ENCODE results near the gene POLR3C.
A peak's percentile ranks its signal among the peaks of the same experiment; 100 is the strongest.
"Not testable (repeated sequence)": the region's sequence is repeated elsewhere in the genome, so short reads cannot be mapped to it uniquely, and the experiment has no call there.

Gene POLR3C

GRCh38 chr1:145823565-145824498 is at the start of gene POLR3C, which contains the start of gene RNF115:
TSS of gene POLR3C (plus strand) at chr1:145824200. CDS start at chr1:145825777, 1,577 bp downstream.
TSS of gene RNF115 (minus strand) at chr1:145824095. CDS start at chr1:145823873, 222 bp downstream.
- peak; percentile 88 for DNase-seq

GRCh38 chr1:145777357-145778145 is 46.4 kb upstream of the POLR3C start:
- DNase-seq: no peak

DNA sequence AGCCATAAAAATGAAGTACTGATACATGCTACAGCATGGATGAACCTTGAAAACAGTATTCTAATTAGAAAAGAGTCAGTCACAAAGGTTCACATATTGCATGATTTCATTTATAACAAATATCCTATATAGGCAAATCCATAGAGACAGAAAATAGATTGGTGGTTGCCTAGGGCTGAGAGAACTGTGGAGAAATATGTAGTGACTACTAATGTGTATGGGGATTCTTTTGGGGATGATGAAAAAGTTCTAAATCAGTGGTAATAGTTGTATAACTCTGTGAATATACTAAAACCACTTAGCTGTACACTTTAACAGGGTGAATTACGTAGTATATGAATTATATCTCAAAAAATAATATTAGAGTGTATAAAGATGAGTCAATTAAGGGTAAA is 45.9 kb upstream of the POLR3C start:
- no peak for DNase-seq

GRCh38 chr1:145782272-145783099 is 41.5 kb upstream of the POLR3C start:
- no peak for DNase-seq

GRCh38 chr1:145784409-145784808 is 39.6 kb upstream of the POLR3C start:
- no peak for DNase-seq

DNA sequence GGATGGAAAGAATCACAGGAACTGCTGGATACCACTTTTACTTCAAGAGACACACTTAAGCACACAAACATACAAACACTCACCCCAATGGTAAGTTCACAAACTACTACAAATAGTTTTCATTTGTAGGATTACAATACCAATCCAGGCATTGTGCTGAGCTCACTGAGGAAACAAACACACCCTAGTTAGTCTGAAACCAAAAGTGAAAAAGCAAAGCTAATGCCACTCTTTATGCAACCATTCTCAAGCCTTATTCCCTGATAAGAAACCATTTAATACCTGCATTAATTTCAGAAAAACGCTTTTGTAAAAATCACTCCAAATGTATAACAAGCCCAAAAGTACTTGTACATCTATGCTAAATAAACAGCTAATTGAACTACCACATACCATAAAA is 38.5 kb upstream of the POLR3C start:
- DNase-seq: no peak

GRCh38 chr1:145786271-145786670 is 37.7 kb upstream of the POLR3C start:
- DNase-seq: no peak

- DNase-seq: no peak
Measured at GRCh38 chr1:145788580-145788979, 35.4 kb upstream of the POLR3C start.

DNA sequence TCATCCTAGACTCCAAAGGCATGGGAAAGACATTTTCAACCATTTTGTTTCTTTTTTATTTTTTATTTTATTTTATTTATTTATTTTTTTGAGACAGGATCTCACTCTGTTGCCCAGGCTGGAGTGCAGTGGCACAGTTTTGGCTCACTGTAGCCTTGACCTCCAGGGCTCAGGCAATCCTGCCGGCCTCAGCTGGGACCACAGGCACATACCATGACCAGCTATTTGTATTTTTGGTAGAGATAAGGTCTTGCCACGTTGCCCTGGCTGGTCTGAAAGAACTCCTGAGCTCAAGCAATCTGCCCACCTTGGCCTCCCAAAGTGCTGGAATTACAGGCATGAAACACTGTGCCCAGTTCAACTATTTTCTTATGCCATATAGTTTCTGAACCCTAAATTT is 32.1 kb upstream of the POLR3C start:
- DNase-seq: not testable (repeated sequence)

GRCh38 chr1:145792484-145792883 is 31.5 kb upstream of the POLR3C start:
- no peak for DNase-seq

GRCh38 chr1:145795257-145795881 is 28.6 kb upstream of the POLR3C start:
- no peak for DNase-seq

DNA sequence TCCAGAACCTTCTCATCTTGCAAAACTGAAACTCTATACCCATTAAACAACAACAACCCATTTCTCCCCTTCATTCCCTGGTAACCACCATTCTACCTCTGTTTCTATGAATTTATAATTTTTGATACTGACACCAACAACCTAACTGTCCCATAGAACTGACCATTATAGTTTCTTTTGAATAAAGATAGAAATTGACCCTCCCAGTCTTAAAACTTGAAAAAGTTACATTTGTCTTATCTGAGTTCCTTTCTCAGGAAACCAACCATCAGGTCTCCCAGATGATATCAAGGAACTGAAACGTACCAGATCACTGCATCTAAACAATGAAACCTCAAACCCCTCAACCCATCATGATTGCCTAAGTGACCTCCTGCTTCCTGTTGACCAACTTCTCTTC is 27.2 kb upstream of the POLR3C start:
- DNase-seq: no peak

DNA sequence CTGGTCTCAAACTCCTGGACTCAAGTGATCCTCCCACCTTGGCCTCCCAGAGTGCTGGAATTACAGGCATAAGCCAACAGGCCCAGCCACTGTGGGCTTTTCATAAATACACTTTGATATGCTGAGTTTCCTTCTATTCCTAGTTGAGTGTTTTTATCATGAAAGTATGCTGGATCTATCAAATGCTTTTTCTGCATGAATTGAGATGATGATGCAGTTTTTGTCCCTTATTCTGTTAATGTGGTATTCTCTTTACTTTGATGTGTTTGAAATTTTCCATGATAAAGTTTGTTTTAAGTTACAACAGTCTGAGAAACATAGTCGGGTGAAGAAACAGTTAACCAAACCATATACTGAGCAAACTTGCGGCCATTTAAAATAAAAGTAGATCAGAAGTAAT is 24.2 kb upstream of the POLR3C start:
- DNase-seq: no peak

- no peak for DNase-seq
Measured at GRCh38 chr1:145804235-145805045, 19.6 kb upstream of the POLR3C start.

DNA sequence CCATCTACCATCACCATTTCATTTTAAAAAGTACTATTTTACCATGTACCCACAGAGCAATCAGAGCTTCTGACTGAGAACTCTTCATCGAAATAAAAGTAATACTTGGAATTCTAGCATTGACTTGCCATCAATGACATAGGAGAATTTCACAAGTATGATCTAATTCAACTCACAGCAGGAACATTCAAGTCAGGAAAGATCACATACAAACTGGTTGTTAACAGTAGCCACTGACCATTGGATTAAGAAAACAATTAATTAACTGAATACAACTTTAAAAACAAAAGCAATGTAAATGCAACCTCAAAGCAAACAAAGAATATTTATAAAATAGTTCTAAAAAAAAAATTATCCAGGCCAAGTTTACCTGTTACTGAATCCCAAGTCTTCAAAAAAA is 18.9 kb upstream of the POLR3C start:
- no peak for DNase-seq

DNA sequence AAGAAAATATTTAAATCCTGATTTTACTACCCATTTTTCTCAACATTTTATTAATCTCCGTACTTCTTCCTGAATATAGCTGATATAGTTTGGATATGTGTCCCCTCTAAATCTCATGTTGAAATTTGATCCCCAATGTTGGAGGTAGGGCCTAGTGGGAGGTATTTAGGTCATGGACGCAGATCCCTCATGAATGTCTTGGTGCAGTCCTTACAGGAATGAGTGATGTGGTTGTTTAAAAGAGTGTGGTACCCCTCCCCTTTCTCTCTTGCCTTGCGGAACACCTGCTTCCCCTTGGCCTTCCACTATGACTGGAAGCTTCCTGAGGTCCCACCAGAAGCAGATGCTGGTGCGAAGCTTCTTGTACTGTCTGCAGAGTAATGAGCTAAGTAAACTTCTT is 17.6 kb upstream of the POLR3C start:
- no peak for DNase-seq

GRCh38 chr1:145806844-145807243 is 17.2 kb upstream of the POLR3C start:
- DNase-seq: no peak

- not testable (repeated sequence) for DNase-seq
Measured at GRCh38 chr1:145812977-145813810, 10.8 kb upstream of the POLR3C start.

DNA sequence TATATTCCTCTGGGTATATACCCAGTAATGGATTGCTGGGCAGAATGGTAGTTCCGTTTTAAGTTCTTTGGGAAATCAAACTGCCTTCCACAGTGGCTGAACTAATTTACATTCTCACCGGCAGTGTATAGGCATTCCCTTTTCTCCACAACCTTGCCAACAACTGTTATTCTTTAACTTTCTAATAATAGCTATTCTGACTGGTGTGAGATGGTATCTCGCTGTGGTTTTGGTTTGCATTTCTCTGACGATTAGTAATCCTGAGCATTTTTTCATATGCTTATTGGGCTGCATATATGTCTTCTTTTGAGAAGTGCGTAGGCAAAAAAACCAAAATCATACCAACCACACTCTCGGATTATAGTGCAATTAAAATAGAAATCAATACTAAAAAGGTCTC is 5.9 kb upstream of the POLR3C start:
- DNase-seq: not testable (repeated sequence)

DNA sequence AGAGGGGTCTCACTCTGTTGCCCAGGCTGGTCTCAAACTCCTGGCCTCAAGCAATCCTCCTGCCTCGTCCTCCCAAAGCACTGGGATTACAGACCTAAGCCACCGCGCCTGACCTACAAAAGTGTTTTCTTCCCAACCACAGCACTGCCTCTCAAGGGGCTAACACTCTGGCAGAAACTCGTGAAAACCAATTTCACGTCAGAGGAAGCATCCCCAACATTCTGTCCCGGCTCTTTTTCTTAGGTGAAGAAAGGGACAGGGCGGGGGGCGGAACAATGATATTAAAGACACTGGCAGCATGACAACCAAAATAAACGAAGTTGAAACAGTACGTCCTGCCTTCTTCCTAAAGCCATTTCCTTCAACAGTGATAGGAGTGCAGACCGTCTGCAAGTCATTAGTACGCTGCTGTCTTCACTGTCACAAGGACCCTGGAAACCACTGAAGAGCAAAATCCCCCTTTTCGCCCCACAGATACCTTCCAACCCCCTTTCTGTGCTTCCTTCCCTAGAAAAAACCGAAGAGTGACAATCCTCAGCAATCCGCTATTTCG is 1.1 kb upstream of the POLR3C start:
- DNase-seq: not testable (repeated sequence)
